ENCODE results near the gene CBR3. TPM values are rescaled to one million over a fixed set of nuclear protein-coding genes. Genes with fewer than 3 reads are reported as not detected.

Gene CBR3
- total and polyA plus RNA-seq, 9 of the 15 experiments (the other 6 are each of a cell fraction or from before 2014, with no cell fraction given), result not detected

DNA sequence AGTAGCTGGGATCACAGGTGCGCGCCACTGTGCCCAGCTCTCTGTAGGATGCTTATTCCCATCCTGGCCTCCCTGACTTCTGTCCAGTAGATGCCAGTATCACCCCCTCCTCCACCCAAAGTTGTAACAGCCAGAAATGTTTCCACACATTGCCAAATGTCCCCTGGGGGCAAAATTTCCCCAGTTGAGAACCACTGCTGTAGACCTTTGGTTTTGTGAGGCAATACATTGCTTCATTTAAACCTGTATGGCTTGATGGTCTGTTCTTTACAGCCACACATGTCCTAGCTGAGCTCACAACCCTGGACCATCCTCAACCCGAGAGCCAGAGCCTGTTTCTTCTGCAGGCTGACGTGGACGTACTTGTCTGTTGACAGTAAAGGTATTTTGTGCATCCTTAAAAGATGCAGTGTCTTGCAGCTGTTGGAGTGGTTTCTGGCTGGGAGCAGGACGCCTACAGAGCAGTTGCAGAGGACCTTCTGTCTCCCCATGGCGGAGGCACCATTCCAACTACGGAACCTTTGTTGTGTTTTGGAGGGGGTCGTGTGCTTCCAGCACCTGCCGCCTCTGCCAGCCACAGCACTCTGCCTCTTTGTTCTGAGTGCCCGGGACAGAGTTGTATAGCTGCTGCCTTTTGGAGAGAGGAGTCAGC is 48.4 kb downstream of the CBR3 start (continued):
- TF ChIP-seq BCL6 (CRISPR knock-in tag; IDR thresholded peaks at IDR 0.05), result no peak
- TF ChIP-seq, protein P1, sequence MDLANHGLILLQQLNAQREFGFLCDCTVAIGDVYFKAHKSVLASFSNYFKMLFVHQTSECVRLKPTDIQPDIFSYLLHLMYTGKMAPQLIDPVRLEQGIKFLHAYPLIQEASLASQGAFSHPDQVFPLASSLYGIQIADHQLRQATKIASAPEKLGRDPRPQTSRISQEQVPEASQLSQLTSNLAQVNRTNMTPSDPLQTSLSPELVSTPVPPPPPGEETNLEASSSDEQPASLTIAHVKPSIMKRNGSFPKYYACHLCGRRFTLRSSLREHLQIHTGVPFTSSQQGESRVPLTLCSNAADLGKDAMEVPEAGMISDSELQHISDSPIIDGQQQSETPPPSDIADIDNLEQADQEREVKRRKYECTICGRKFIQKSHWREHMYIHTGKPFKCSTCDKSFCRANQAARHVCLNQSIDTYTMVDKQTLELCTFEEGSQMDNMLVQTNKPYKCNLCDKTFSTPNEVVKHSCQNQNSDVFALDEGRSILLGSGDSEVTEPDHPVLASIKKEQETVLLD (IDR thresholded peaks at IDR 0.05), result no peak
- no peak for TF ChIP-seq ZNF316 (IDR thresholded peaks at IDR 0.05)
- no peak for TF ChIP-seq ZNF134 (CRISPR knock-in tag; conservative IDR thresholded peaks at IDR 0.05)
- TF ChIP-seq SPI1 (IDR thresholded peaks at IDR 0.05; ENCODE audit: borderline replicate concordance, low read depth, low read length), result no peak
- TF ChIP-seq BRD4 (IDR thresholded peaks at IDR 0.05), result no peak

GRCh38 chr21:36184545-36184944 is 49.7 kb downstream of the CBR3 start:
- POLR2A ChIA-PET, result interaction anchor here (0.6 to 0.7 kb wide), 2 partner anchors 20 to 1406 kb away, joined by 3 read pairs; no protein-coding TSS in a partner anchor
- 0 out of 2 replicates have a peak, but pooled peaks cover 1% of the 10 kb centered on the region for H3K9me3 ChIP-seq (replicated peaks; ENCODE audit: control insufficient read depth, insufficient read depth, low read depth, low read length)
- H3K27me3 ChIP-seq (ENCODE audit: control insufficient read depth in 2 of 2, insufficient read depth in 2 of 2, low read length in 2 of 2), result peaks cover 31 to 58% of the 10 kb centered on the region in 2 experiments; a peak in 4 of 5 replicates
- BruUV-seq (replicated peaks), result no TSS peak
- 0 out of 4 replicates have a peak overlapping the region, but pooled peaks of 1 of the 2 experiments have one; percentile 51 for H3K9ac ChIP-seq (ENCODE audit: insufficient read depth in 1 of 2, low read depth in 2 of 2, low read length in 2 of 2)
- H3K4me3 ChIP-seq, result no peak overlapping the region
- intact Hi-C loops (cut with micrococcal nuclease), result no loop called here
- 21% methylated on average over 16 of the region's 16 CpGs for WGBS (ENCODE audit: insufficient coverage, low coverage, missing lambda C conversion rate)
- CTCF ChIA-PET (ENCODE audit: low intra/inter-chr PET ratio), result no interaction called here
- 0 out of 2 replicates have a peak, but pooled peaks cover 3% of the 10 kb centered on the region for H4K20me1 ChIP-seq (replicated peaks; ENCODE audit: control insufficient read depth, insufficient read depth, low read length)
- no peak overlapping the region for H3K4me2 ChIP-seq (ENCODE audit: insufficient read depth, low read length)
- H3K4me1 ChIP-seq (replicated peaks in 1 of 2; ENCODE audit: control insufficient read depth in 2 of 2, insufficient read depth in 2 of 2, low read length in 2 of 2), result peaks cover 0 to 3% of the 10 kb centered on the region in 2 experiments; a peak in 2 of 5 replicates
- H2AFZ ChIP-seq (ENCODE audit: low read depth, low read length), result no peak overlapping the region
- H3K79me2 ChIP-seq (ENCODE audit: control insufficient read depth, insufficient read depth, low read length), result no peaks in the 10 kb centered on the region
- DNase-seq (ENCODE audit: extremely low read depth in 1 of 4, low spot score in 3 of 4) (no peak), ATAC-seq (no peak), FAIRE-seq (no peak)
- no peak overlapping the region for H3K27ac ChIP-seq (ENCODE audit: extremely low read depth, low read depth, low read length)
- no peaks in the 10 kb centered on the region for H3K9me1 ChIP-seq (ENCODE audit: control insufficient read depth, insufficient read depth, low read length)
- no peaks in the 10 kb centered on the region for H3K36me3 ChIP-seq (ENCODE audit: control insufficient read depth, insufficient read depth, low read length)
- in situ Hi-C loops (cut with MboI), result no loop called here
- TF ChIP-seq PATZ1 (CRISPR knock-in tag; IDR thresholded peaks at IDR 0.05; ENCODE audit: borderline replicate concordance), result no peak
- TF ChIP-seq ZC3H11A (IDR thresholded peaks at IDR 0.05; ENCODE audit: low read depth, low read length), result no peak
- TF ChIP-seq LEF1 (IDR thresholded peaks at IDR 0.05), result no peak
- TF ChIP-seq ELK3 (CRISPR knock-in tag; IDR thresholded peaks at IDR 0.05), result no peak
- TF ChIP-seq PRDM10 (IDR thresholded peaks at IDR 0.05; ENCODE audit: partially characterized antibody), result no peak
- no peak for TF ChIP-seq RFX7 (CRISPR knock-in tag; IDR thresholded peaks at IDR 0.05)
- TF ChIP-seq ZNF79 (CRISPR knock-in tag; IDR thresholded peaks at IDR 0.05; ENCODE audit: low read depth), result no peak

Measured in K562 (cell line).